Neural progenitor cell (in vitro differentiated cells): ENCODE results near the gene CRIP2. TPM values are rescaled to one million over a fixed set of nuclear protein-coding genes. Genes with fewer than 3 reads are reported as not detected.

Source experiments
- DNase-seq: peaks from one replicate; pipeline ENCODE4 v3.0.0-alpha.2; 2016; ENCODE audit warnings: low spot score
- H2AFZ ChIP-seq: fragments of 200-600 bp; sonication (generic); replicated peaks from 2 replicates; pipeline ENCODE4 v1.6.1; 2016; ENCODE audit warnings: antibody characterized with exemption
- H3F3A ChIP-seq: fragments of 200-600 bp; sonication (generic); 2 replicates; pipeline ENCODE4 v1.6.1; 2016; ENCODE audit warnings: antibody characterized with exemption, low read depth
- H3K27ac ChIP-seq: fragments of 200-600 bp; sonication (generic); 2 replicates; pipeline ENCODE4 v1.5.1; 2016; ENCODE audit warnings: mild to moderate bottlenecking
- H3K27me3 ChIP-seq: fragments of 200-600 bp; sonication (generic); 2 replicates; pipeline ENCODE4 v1.6.1; 2016; ENCODE audit warnings: mild to moderate bottlenecking, moderate library complexity
- H3K36me3 ChIP-seq: fragments of 200-600 bp; sonication (generic); 2 replicates; pipeline ENCODE4 v1.5.1; 2016
- H3K4me1 ChIP-seq: fragments of 200-600 bp; sonication (generic); 2 replicates; pipeline ENCODE4 v1.6.1; 2016; ENCODE audit warnings: mixed run types
- H3K4me2 ChIP-seq: fragments of 200-600 bp; sonication (generic); 2 replicates; pipeline ENCODE4 v1.6.1; 2016
- H3K4me3 ChIP-seq: fragments of 200-600 bp; sonication (generic); 2 replicates; pipeline ENCODE4 v1.5.1; 2016
- H3K79me2 ChIP-seq: fragments of 200-600 bp; sonication (generic); 2 replicates; pipeline ENCODE4 v1.6.1; 2016; ENCODE audit warnings: low read depth
- H3K9ac ChIP-seq: fragments of 200-600 bp; sonication (generic); 2 replicates; pipeline ENCODE4 v1.6.1; 2016
- H3K9me3 ChIP-seq: fragments of 200-600 bp; sonication (generic); 2 replicates; pipeline ENCODE4 v1.5.1; 2016; ENCODE audit warnings: low read depth
- H4K20me1 ChIP-seq: fragments of 200-600 bp; sonication (generic); 2 replicates; pipeline ENCODE4 v1.6.1; 2016; ENCODE audit warnings: low read depth
- H3K27ac Mint-ChIP-seq: 3 replicates; pipeline ENCODE4 v1.8.0; 2021; ENCODE audit warnings: mixed read lengths
- H3K27me3 Mint-ChIP-seq: 2 replicates; pipeline ENCODE4 v1.8.0; 2022; ENCODE audit warnings: low read depth, mild to moderate bottlenecking, inconsistent platforms, moderate library complexity, mixed read lengths; ENCODE audit not compliant: insufficient read depth
- H3K36me3 Mint-ChIP-seq: 3 replicates; pipeline ENCODE4 v1.8.0; 2021; ENCODE audit warnings: mixed read lengths
- H3K4me1 Mint-ChIP-seq: 3 replicates; pipeline ENCODE4 v1.8.0; 2021; ENCODE audit warnings: mixed read lengths
- H3K4me3 Mint-ChIP-seq: 3 replicates; pipeline ENCODE4 v1.8.0; 2021; ENCODE audit warnings: mild to moderate bottlenecking, moderate library complexity, mixed read lengths
- H3K9me3 Mint-ChIP-seq: 3 replicates; pipeline ENCODE4 v1.8.0; 2020; ENCODE audit warnings: mixed read lengths
- EZH2 ChIP-seq: fragments of 200-600 bp; sonication (generic); IDR thresholded peaks from 2 replicates; pipeline ENCODE4 v1.6.1; 2017; ENCODE audit warnings: antibody characterized with exemption, mild to moderate bottlenecking, moderate library complexity
- EZH2phosphoT487 ChIP-seq: fragments of 200-600 bp; sonication (generic); IDR thresholded peaks from 2 replicates; pipeline ENCODE4 v1.6.1; 2017; ENCODE audit warnings: antibody characterized with exemption
- total RNA-seq: library from RNA; depleted of rRNA; stranded (reverse); fragments of >200 nt; gene quantifications from 2 replicates; pipeline ENCODE4 v1.2.3, GENCODE V29; 2015; ENCODE audit warnings: low replicate concordance
- TF ChIP-seq, protein P1 (sequence below): fragments of 200-600 bp; sonication (generic); IDR thresholded peaks from 2 replicates; pipeline ENCODE4 v1.5.1; 2017; ENCODE audit warnings: antibody characterized with exemption, mild to moderate bottlenecking

The CRIP2 gene
- total RNA-seq, 1 donor from 2014 or later = 0.30 TPM

DNA sequence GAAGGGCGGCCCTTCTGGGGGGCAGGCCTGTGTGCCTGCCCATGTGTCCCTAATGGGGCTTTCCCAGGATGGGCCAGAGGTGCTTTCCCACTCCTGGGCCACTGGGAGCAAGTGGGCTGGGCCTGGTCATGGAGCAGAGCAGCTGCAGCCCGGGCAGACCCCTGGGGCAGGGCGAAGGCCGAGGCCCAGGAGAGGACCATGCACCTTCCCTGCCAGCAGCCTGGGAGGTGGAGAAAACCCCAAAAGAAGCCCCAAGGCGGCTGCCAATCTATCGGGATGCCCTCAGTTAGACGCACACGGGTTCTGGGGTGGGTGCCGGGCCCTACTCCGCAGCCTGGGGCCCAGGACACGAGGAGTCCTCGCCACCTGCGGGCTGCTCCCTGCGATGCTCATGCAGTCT, 16.1 kb upstream of the CRIP2 start:
- H4K20me1 ChIP-seq = peaks cover 10% of the 10 kb centered on the region
- H3K9ac ChIP-seq = no peak overlapping the region
- no peaks in the 10 kb centered on the region for H3K9me3 Mint-ChIP-seq
- H3K27me3 ChIP-seq = no peaks in the 10 kb centered on the region
- no peak overlapping the region for H2AFZ ChIP-seq
- H3K4me3 Mint-ChIP-seq = no peak overlapping the region
- no peak for DNase-seq
- TF ChIP-seq, protein P1, sequence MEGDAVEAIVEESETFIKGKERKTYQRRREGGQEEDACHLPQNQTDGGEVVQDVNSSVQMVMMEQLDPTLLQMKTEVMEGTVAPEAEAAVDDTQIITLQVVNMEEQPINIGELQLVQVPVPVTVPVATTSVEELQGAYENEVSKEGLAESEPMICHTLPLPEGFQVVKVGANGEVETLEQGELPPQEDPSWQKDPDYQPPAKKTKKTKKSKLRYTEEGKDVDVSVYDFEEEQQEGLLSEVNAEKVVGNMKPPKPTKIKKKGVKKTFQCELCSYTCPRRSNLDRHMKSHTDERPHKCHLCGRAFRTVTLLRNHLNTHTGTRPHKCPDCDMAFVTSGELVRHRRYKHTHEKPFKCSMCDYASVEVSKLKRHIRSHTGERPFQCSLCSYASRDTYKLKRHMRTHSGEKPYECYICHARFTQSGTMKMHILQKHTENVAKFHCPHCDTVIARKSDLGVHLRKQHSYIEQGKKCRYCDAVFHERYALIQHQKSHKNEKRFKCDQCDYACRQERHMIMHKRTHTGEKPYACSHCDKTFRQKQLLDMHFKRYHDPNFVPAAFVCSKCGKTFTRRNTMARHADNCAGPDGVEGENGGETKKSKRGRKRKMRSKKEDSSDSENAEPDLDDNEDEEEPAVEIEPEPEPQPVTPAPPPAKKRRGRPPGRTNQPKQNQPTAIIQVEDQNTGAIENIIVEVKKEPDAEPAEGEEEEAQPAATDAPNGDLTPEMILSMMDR = no peak
- TF ChIP-seq EZH2phosphoT487 = no peak
- TF ChIP-seq EZH2 = no peak
- H3K27me3 Mint-ChIP-seq = peaks cover 8% of the 10 kb centered on the region
- no peak overlapping the region for H3K4me2 ChIP-seq
- no peak overlapping the region for H3K27ac Mint-ChIP-seq
- H3K27ac ChIP-seq = no peak overlapping the region
- H3K36me3 Mint-ChIP-seq = peaks cover 12% of the 10 kb centered on the region
- no peaks in the 10 kb centered on the region for H3K79me2 ChIP-seq
- H3K9me3 ChIP-seq = no peaks in the 10 kb centered on the region
- no peaks in the 10 kb centered on the region for H3K4me1 ChIP-seq
- no peaks in the 10 kb centered on the region for H3F3A ChIP-seq
- H3K36me3 ChIP-seq = no peaks in the 10 kb centered on the region
- no peak overlapping the region for H3K4me3 ChIP-seq
- H3K4me1 Mint-ChIP-seq = no peaks in the 10 kb centered on the region

DNA sequence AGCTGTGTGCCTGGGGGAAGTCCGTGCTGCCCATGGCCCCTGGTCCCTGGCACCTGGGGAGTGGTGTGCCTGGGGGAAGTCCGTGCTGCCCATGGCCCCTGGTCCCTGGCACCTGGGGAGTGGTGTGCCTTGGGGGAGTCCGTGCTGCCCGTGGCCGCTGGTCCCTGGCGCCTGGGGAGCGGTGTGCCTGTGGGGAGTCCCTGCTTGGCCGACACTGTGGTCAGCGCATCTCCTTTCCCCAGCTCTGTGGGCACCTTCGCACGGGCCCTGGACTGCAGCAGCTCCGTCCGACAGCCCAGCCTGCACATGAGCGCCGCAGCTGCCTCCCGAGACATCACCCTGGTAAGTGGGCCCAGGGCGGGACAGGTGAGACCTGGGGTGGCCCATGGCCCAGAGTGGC, 14.5 kb upstream of the CRIP2 start:
- no peak overlapping the region for H3K4me2 ChIP-seq
- no peak overlapping the region for H3K4me3 Mint-ChIP-seq
- no peak overlapping the region for H3K27ac ChIP-seq
- no peaks in the 10 kb centered on the region for H3K9me3 ChIP-seq
- no peaks in the 10 kb centered on the region for H3K4me1 Mint-ChIP-seq
- H3K27me3 Mint-ChIP-seq = peaks cover 8% of the 10 kb centered on the region
- DNase-seq = no peak
- TF ChIP-seq, protein P1 = no peak
- TF ChIP-seq EZH2 (no peak), EZH2phosphoT487 (no peak)
- no peaks in the 10 kb centered on the region for H3F3A ChIP-seq
- H3K36me3 ChIP-seq = no peaks in the 10 kb centered on the region
- no peaks in the 10 kb centered on the region for H3K9me3 Mint-ChIP-seq
- H4K20me1 ChIP-seq = peaks cover 13% of the 10 kb centered on the region
- H3K9ac ChIP-seq = no peak overlapping the region
- H3K27ac Mint-ChIP-seq = no peak overlapping the region
- H3K27me3 ChIP-seq = no peaks in the 10 kb centered on the region
- peaks cover 12% of the 10 kb centered on the region for H3K36me3 Mint-ChIP-seq
- no peaks in the 10 kb centered on the region for H3K4me1 ChIP-seq
- H2AFZ ChIP-seq = no peak overlapping the region
- no peaks in the 10 kb centered on the region for H3K79me2 ChIP-seq
- H3K4me3 ChIP-seq = no peak overlapping the region

DNA sequence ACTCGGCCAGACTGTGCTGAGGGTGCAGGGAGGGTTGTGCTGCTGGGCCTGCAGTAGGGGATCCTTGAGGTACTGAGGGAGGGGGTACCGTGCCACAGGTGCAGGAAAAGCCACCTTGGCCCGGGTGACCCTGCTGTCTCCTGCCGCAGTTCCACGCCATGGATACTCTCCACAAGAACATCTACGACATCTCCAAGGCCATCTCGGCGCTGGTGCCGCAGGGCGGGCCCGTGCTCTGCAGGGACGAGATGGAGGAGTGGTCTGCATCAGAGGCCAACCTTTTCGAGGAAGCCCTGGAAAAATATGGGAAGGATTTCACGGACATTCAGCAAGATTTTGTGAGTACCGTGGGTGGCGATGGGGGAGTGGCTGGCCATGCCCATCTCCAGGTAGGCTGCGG, 14.0 kb upstream of the CRIP2 start:
- no peaks in the 10 kb centered on the region for H3K79me2 ChIP-seq
- Mint-ChIP-seq H3K4me1 (no peaks in the 10 kb centered on the region), H3K27me3 (peaks cover 8% of the 10 kb centered on the region), H3K9me3 (no peaks in the 10 kb centered on the region), H3K4me3 (no peak overlapping the region), H3K36me3 (peaks cover 8% of the 10 kb centered on the region), H3K27ac (no peak overlapping the region)
- no peak overlapping the region for H3K9ac ChIP-seq
- H3K36me3 ChIP-seq = no peaks in the 10 kb centered on the region
- H3K4me1 ChIP-seq = no peaks in the 10 kb centered on the region
- TF ChIP-seq EZH2phosphoT487 = no peak
- TF ChIP-seq EZH2 = no peak
- TF ChIP-seq, protein P1 = no peak
- H2AFZ ChIP-seq = no peak overlapping the region
- DNase-seq = no peak
- H3K4me3 ChIP-seq = no peak overlapping the region
- no peaks in the 10 kb centered on the region for H3K27me3 ChIP-seq
- no peak overlapping the region for H3K27ac ChIP-seq
- no peaks in the 10 kb centered on the region for H3K9me3 ChIP-seq
- H3F3A ChIP-seq = no peaks in the 10 kb centered on the region
- H4K20me1 ChIP-seq = peaks cover 10% of the 10 kb centered on the region
- H3K4me2 ChIP-seq = no peak overlapping the region

DNA sequence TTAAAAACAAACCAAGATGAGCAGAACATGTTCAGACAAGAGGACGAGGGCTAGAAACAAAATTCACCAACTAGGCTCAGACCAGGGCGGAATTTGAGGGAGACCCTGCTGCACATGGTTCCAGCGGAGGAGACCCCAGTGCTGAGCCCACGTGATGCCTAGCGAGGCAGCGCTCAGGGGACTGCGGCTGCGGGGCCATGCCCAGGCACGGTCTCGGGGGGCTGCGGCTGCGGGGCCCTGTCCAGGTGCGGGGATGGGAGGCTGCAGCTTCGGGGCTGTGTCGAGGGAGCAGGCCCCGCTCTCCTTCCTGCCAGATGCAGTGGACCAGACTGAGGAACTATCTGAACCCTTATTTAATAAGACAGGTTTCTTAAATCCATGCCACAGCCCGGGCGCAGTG, 12.7 kb upstream of the CRIP2 start:
- peaks cover 8% of the 10 kb centered on the region for H3K27me3 Mint-ChIP-seq
- H3K4me2 ChIP-seq = no peak overlapping the region
- no peak overlapping the region for H2AFZ ChIP-seq
- H4K20me1 ChIP-seq = peaks cover 8% of the 10 kb centered on the region
- H3K4me3 ChIP-seq = no peak overlapping the region
- TF ChIP-seq, protein P1 = no peak
- TF ChIP-seq EZH2 (no peak), EZH2phosphoT487 (no peak)
- no peaks in the 10 kb centered on the region for H3K27me3 ChIP-seq
- no peak overlapping the region for H3K27ac ChIP-seq
- no peaks in the 10 kb centered on the region for H3K4me1 ChIP-seq
- peaks cover 8% of the 10 kb centered on the region for H3K36me3 Mint-ChIP-seq
- no peak overlapping the region for H3K27ac Mint-ChIP-seq
- H3K9ac ChIP-seq = no peak overlapping the region
- H3K79me2 ChIP-seq = no peaks in the 10 kb centered on the region
- H3K36me3 ChIP-seq = no peaks in the 10 kb centered on the region
- no peaks in the 10 kb centered on the region for H3F3A ChIP-seq
- no peaks in the 10 kb centered on the region for H3K4me1 Mint-ChIP-seq
- no peak overlapping the region for H3K4me3 Mint-ChIP-seq
- H3K9me3 Mint-ChIP-seq = no peaks in the 10 kb centered on the region
- no peaks in the 10 kb centered on the region for H3K9me3 ChIP-seq
- DNase-seq = no peak
